ENCODE data around the gene SLC4A9.

DNA sequence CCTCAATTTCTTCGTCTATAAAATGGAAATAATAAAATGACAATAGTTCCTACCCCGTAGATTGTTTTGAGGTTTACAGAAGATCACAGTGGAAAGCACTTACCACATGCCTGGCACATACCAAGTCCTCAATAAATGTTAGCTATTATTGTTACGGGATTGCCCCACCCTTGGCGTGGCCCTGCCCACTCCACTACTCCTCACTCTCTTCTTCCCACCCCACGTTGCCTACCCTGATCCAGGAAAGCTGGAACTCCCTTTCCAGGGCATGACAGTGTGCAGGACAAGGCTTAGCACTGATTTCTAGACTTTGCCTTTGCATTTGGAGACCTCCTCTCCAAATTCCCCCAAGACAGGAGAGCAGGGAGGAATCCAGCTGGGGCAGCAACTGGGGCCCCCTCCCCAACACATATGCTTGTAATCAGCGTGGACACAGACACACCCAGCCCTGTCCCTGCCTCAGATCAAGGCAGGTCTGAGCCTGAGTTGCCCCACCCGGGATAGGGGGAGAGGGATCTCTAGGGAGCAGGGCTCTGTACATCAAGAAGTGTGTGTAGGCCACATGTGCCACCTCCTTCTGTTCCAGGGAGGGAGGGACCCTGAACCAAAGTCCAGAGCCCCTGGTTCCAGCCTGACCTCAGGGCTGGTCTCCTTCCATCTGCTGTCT is 6.7 kb downstream of the SLC4A9 start:
- TF ChIP-seq CTCF (IDR thresholded peaks at IDR 0.05): no peak
- no peak for TF ChIP-seq POLR2A (IDR thresholded peaks at IDR 0.05)

Measured in prostate gland (tissue), 2 donors.